ENCODE results near the gene ATP10A. TPM values are rescaled to one million over a fixed set of nuclear protein-coding genes. Genes with fewer than 3 reads are reported as not detected.

ATP10A gene
- total RNA-seq, 2 experiments from 2014 or later: 0.06 TPM; not detected in 1

DNA sequence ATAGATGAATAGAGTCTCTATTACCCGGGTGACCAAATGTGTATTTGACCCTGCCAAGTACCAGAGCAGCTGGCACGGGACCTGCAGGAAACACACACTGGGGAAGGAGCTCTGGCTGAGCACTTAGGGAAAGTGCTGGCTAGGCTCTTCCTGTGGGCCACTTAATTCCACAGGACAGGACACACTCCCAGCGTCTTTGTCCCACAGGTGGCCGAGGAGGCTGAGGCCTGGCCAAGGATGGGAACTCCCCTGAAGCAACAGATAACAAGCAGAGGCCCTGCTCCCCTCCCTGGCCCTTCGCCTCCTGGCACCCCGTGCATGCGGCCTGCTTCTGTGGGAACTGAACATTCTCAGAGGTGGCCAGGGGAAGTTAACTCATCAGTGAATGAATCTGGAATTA is 180.8 kb downstream of the ATP10A start:
- Histone ChIP-seq H3K4me1 (ENCODE audit: insufficient read depth, low read length, poor library complexity, severe bottlenecking) (no peaks in the 10 kb centered on the region), H2AFZ (ENCODE audit: low read length) (no peak overlapping the region), H3K79me2 (ENCODE audit: insufficient read depth, low read depth, low read length) (no peaks in the 10 kb centered on the region), H3K36me3 (ENCODE audit: insufficient read depth, low read length) (no peaks in the 10 kb centered on the region), H3K4me3 (ENCODE audit: low read depth, low read length, poor library complexity, severe bottlenecking) (no peak overlapping the region), H3K4me2 (ENCODE audit: low read length) (no peak overlapping the region), H3K27ac (ENCODE audit: low read depth, low read length, poor library complexity, severe bottlenecking) (no peak overlapping the region), H3K9me2 (ENCODE audit: insufficient read depth, low read length) (no peaks in the 10 kb centered on the region), H4K20me1 (ENCODE audit: insufficient read depth, low read length) (no peaks in the 10 kb centered on the region), H3K9me3 (ENCODE audit: low read length) (no peaks in the 10 kb centered on the region)
- ChIA-PET CTCF (ENCODE audit: unreplicated experiment) (no interaction called here), POLR2A (interaction anchor here (1.0 kb wide), 1 partner anchor 15 kb away, joined by 4 read pairs; no protein-coding TSS in a partner anchor)
- DNase-seq (ENCODE audit: low spot score): no peak
- TF ChIP-seq, protein P1, sequence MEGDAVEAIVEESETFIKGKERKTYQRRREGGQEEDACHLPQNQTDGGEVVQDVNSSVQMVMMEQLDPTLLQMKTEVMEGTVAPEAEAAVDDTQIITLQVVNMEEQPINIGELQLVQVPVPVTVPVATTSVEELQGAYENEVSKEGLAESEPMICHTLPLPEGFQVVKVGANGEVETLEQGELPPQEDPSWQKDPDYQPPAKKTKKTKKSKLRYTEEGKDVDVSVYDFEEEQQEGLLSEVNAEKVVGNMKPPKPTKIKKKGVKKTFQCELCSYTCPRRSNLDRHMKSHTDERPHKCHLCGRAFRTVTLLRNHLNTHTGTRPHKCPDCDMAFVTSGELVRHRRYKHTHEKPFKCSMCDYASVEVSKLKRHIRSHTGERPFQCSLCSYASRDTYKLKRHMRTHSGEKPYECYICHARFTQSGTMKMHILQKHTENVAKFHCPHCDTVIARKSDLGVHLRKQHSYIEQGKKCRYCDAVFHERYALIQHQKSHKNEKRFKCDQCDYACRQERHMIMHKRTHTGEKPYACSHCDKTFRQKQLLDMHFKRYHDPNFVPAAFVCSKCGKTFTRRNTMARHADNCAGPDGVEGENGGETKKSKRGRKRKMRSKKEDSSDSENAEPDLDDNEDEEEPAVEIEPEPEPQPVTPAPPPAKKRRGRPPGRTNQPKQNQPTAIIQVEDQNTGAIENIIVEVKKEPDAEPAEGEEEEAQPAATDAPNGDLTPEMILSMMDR (conservative IDR thresholded peaks at IDR 0.05; ENCODE audit: low read length): no peak
- TF ChIP-seq EZH2phosphoT487 (IDR thresholded peaks at IDR 0.05; ENCODE audit: borderline replicate concordance, low read depth, low read length): no peak
- intact Hi-C loops (cut with micrococcal nuclease; ENCODE audit: unreplicated experiment): no loop called here
- BruUV-seq (replicated peaks): no TSS peak

DNA sequence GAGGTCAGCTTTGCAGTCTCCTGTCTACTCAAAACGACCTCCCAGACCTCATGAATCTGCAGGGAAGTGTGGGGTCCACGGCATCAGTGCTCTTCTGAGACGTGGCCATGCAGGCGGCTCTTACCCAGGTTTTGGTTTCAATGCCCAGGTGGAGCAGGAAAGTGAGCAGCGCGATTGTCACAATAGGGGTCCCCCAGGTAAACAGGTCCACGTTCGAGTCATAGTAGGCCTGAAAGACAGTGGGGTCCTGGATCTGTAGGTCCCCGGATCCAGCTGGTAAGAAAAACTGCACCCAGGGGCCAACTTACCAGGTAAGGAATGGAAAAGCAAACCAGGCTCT is 182.5 kb downstream of the ATP10A start:
- no peak overlapping the region for H3K27ac ChIP-seq (ENCODE audit: low read depth, low read length, poor library complexity, severe bottlenecking)
- ChIA-PET POLR2A (no interaction called here), CTCF (ENCODE audit: unreplicated experiment) (no interaction called here)
- no peaks in the 10 kb centered on the region for H3K36me3 ChIP-seq (ENCODE audit: insufficient read depth, low read length)
- H4K20me1 ChIP-seq (ENCODE audit: insufficient read depth, low read length): no peaks in the 10 kb centered on the region
- no peak overlapping the region for H3K4me3 ChIP-seq (ENCODE audit: low read depth, low read length, poor library complexity, severe bottlenecking)
- no peaks in the 10 kb centered on the region for H3K9me2 ChIP-seq (ENCODE audit: insufficient read depth, low read length)
- BruUV-seq (replicated peaks): no TSS peak
- intact Hi-C loops (cut with micrococcal nuclease; ENCODE audit: unreplicated experiment): no loop called here
- no peaks in the 10 kb centered on the region for H3K79me2 ChIP-seq (ENCODE audit: insufficient read depth, low read depth, low read length)
- H2AFZ ChIP-seq (ENCODE audit: low read length): no peak overlapping the region
- no peaks in the 10 kb centered on the region for H3K4me1 ChIP-seq (ENCODE audit: insufficient read depth, low read length, poor library complexity, severe bottlenecking)
- H3K4me2 ChIP-seq (ENCODE audit: low read length): no peak overlapping the region
- no peak for DNase-seq (ENCODE audit: low spot score)
- TF ChIP-seq EZH2phosphoT487 (IDR thresholded peaks at IDR 0.05; ENCODE audit: borderline replicate concordance, low read depth, low read length): no peak
- TF ChIP-seq, protein P1 (conservative IDR thresholded peaks at IDR 0.05; ENCODE audit: low read length): no peak
- H3K9me3 ChIP-seq (ENCODE audit: low read length): no peaks in the 10 kb centered on the region

DNA sequence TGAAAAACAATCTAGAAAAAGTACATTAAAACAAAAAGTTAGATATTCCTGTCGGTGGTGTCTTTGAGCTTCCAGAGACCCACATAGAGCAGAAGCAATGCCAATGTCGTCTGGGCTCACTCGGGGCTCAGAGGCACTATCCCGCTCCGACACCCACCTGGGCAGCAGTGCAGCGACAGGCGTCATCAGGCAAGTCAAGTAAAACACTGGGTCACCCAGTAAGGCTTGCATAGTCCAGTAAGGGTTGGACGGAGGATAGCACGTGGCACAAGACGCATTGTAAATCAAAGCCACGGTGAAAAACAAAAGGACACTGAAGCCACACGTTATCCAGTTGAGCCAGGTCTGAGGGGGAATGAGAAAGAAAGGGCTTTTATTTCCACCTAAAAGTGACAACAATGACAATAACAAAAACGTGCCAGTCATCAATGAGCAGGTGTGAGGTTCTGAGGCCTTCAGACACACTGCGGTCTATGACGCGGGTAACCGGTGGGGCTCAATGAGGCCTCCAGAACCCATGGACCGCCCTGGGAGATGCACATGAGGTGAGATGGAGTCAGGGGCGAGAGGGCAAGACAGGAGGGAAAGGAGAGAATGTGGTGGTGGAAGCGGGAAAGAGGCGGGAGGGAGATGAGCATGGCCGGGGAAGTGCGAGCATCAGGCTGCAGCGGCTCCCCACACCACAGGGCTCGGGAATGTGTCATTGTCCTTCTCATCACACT is 183.0 kb downstream of the ATP10A start:
- Histone ChIP-seq H4K20me1 (ENCODE audit: insufficient read depth, low read length) (no peaks in the 10 kb centered on the region), H2AFZ (ENCODE audit: low read length) (no peak overlapping the region), H3K79me2 (ENCODE audit: insufficient read depth, low read depth, low read length) (no peaks in the 10 kb centered on the region), H3K9me2 (ENCODE audit: insufficient read depth, low read length) (no peaks in the 10 kb centered on the region), H3K4me1 (ENCODE audit: insufficient read depth, low read length, poor library complexity, severe bottlenecking) (no peaks in the 10 kb centered on the region), H3K36me3 (ENCODE audit: insufficient read depth, low read length) (no peaks in the 10 kb centered on the region), H3K27ac (ENCODE audit: low read depth, low read length, poor library complexity, severe bottlenecking) (no peak overlapping the region), H3K9me3 (ENCODE audit: low read length) (no peaks in the 10 kb centered on the region), H3K4me3 (ENCODE audit: low read depth, low read length, poor library complexity, severe bottlenecking) (no peak overlapping the region), H3K4me2 (ENCODE audit: low read length) (no peak overlapping the region)
- no peak for DNase-seq (ENCODE audit: low spot score)
- ChIA-PET POLR2A (no interaction called here), CTCF (ENCODE audit: unreplicated experiment) (no interaction called here)
- BruUV-seq (replicated peaks): no TSS peak
- TF ChIP-seq, protein P1 (conservative IDR thresholded peaks at IDR 0.05; ENCODE audit: low read length): no peak
- TF ChIP-seq EZH2phosphoT487 (IDR thresholded peaks at IDR 0.05; ENCODE audit: borderline replicate concordance, low read depth, low read length): no peak
- intact Hi-C loops (cut with micrococcal nuclease; ENCODE audit: unreplicated experiment): no loop called here
